HFF-Myc (cell line): ENCODE data around the gene NR1D2.

Experiments
- DNase-seq: peaks from one replicate; pipeline ENCODE4 v3.0.0-alpha.2; 2011; ENCODE audit warnings: low read depth; ENCODE audit errors: extremely low read depth
- H3K4me3 ChIP-seq: replicated peaks from 2 replicates; pipeline ENCODE4 v1.5.1; 2011; ENCODE audit warnings: low read depth, mild to moderate bottlenecking, control low read depth, low read length
- TF ChIP-seq, protein P1 (sequence below): IDR thresholded peaks from 2 replicates; pipeline ENCODE4 v1.5.1; 2012; ENCODE audit warnings: mild to moderate bottlenecking, low read depth, low read length, control low read depth; ENCODE audit errors: missing control alignments

The NR1D2 gene

DNA sequence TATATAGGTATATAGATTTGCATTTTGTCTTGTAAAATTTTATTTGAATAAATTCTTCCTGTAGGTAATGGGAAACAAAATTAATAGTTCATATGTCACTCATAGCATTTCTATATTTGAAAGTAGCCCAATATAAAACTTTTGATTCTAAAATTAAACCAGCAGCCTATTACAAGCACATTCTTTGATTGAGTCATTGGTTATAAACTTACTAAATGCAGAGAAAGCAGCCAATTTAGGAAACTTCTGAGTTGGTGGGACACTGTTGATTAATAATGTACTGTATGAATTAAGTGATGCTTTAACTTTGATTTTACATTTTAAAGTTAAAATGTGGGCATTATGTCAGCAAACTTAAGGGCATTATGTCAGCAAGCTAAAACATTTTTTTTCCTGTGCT, 34.5 kb downstream of the NR1D2 start:
- DNase-seq: no peak
- H3K4me3 ChIP-seq: no peak overlapping the region
- TF ChIP-seq, protein P1, sequence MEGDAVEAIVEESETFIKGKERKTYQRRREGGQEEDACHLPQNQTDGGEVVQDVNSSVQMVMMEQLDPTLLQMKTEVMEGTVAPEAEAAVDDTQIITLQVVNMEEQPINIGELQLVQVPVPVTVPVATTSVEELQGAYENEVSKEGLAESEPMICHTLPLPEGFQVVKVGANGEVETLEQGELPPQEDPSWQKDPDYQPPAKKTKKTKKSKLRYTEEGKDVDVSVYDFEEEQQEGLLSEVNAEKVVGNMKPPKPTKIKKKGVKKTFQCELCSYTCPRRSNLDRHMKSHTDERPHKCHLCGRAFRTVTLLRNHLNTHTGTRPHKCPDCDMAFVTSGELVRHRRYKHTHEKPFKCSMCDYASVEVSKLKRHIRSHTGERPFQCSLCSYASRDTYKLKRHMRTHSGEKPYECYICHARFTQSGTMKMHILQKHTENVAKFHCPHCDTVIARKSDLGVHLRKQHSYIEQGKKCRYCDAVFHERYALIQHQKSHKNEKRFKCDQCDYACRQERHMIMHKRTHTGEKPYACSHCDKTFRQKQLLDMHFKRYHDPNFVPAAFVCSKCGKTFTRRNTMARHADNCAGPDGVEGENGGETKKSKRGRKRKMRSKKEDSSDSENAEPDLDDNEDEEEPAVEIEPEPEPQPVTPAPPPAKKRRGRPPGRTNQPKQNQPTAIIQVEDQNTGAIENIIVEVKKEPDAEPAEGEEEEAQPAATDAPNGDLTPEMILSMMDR: no peak

GRCh38 chr3:23981136-23981535, 36.0 kb downstream of the NR1D2 start:
- TF ChIP-seq, protein P1: no peak
- DNase-seq: no peak
- H3K4me3 ChIP-seq: no peak overlapping the region

GRCh38 chr3:23981955-23982354, 36.9 kb downstream of the NR1D2 start:
- no peak for DNase-seq
- no peak overlapping the region for H3K4me3 ChIP-seq
- TF ChIP-seq, protein P1: no peak

GRCh38 chr3:23984934-23985333, 39.8 kb downstream of the NR1D2 start:
- no peak overlapping the region for H3K4me3 ChIP-seq
- no peak for DNase-seq
- TF ChIP-seq, protein P1: no peak

- TF ChIP-seq, protein P1: no peak
- H3K4me3 ChIP-seq: no peak overlapping the region
- no peak for DNase-seq
Observed at GRCh38 chr3:23985747-23986544, 40.9 kb downstream of the NR1D2 start.

- H3K4me3 ChIP-seq: no peak overlapping the region
- DNase-seq: no peak
- TF ChIP-seq, protein P1: no peak
Observed at GRCh38 chr3:23987356-23987755, 42.3 kb downstream of the NR1D2 start.

DNA sequence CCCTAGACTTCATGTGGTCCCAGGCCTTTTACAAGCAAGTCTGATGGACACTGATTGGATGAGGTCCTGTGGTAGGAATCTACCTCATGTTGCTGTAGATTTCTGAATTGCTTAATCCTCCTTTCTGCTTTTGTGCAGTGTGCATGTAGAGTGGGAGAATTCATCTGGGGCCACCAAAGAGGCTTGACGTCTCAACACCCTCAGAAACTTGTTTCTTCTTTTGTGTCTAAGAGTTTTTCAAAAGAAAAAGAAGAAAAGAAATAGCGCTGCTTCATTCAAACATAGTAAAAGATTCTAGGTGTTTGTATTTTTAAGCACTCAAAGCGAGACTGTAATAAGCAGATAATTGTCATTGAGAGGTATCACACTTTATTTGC, 46.2 kb downstream of the NR1D2 start:
- DNase-seq: no peak
- H3K4me3 ChIP-seq: no peak overlapping the region
- TF ChIP-seq, protein P1: no peak
